HG03060 (cell line): ENCODE data around the gene EMILIN2.

Experiments used
- ATAC-seq: cut with Tn5 transposase; IDR thresholded peaks from one replicate; pipeline ENCODE4 v1.9.1; 2021; ENCODE audit warnings: low read depth, moderate number of reproducible peaks; ENCODE audit not compliant: unreplicated experiment

EMILIN2 gene

GRCh38 chr18:2872095-2872494 lies 25.3 kb downstream of the EMILIN2 start:
- no peak for ATAC-seq

GRCh38 chr18:2874765-2875164 lies 28.0 kb downstream of the EMILIN2 start:
- ATAC-seq = no peak

- no peak for ATAC-seq
Measured at GRCh38 chr18:2878656-2879330, 32.0 kb downstream of the EMILIN2 start.

- ATAC-seq = no peak
Measured at GRCh38 chr18:2879889-2880288, 33.1 kb downstream of the EMILIN2 start.

GRCh38 chr18:2880473-2880872 lies 33.7 kb downstream of the EMILIN2 start:
- no peak for ATAC-seq

- ATAC-seq = no peak
Measured at GRCh38 chr18:2881088-2881839, 34.5 kb downstream of the EMILIN2 start.

- no peak for ATAC-seq
Measured at GRCh38 chr18:2881840-2882195, 35.0 kb downstream of the EMILIN2 start.

GRCh38 chr18:2882201-2882600 lies 35.4 kb downstream of the EMILIN2 start:
- no peak for ATAC-seq

GRCh38 chr18:2883076-2883735 lies 36.4 kb downstream of the EMILIN2 start:
- ATAC-seq = no peak

GRCh38 chr18:2884706-2885285 lies 38.0 kb downstream of the EMILIN2 start:
- ATAC-seq = no peak

GRCh38 chr18:2887470-2887869 lies 40.7 kb downstream of the EMILIN2 start:
- ATAC-seq = no peak

- ATAC-seq = no peak
Measured at GRCh38 chr18:2889761-2890192, 43.0 kb downstream of the EMILIN2 start.

- no peak for ATAC-seq
Measured at GRCh38 chr18:2890606-2891005, 43.8 kb downstream of the EMILIN2 start.

- no peak for ATAC-seq
Measured at GRCh38 chr18:2891526-2892431, 45.0 kb downstream of the EMILIN2 start.

GRCh38 chr18:2893056-2893455 lies 46.2 kb downstream of the EMILIN2 start:
- no peak for ATAC-seq

- ATAC-seq = no peak
Measured at GRCh38 chr18:2893676-2894075, 46.9 kb downstream of the EMILIN2 start.

GRCh38 chr18:2894131-2894840 lies 47.5 kb downstream of the EMILIN2 start:
- ATAC-seq = no peak

- ATAC-seq = no peak
Measured at GRCh38 chr18:2894841-2895370, 48.1 kb downstream of the EMILIN2 start.

- ATAC-seq = no peak
Measured at GRCh38 chr18:2895391-2895790, 48.6 kb downstream of the EMILIN2 start.
